Progenitor cell of endocrine pancreas (in vitro differentiated cells): ENCODE data around the gene CDH12. TPM values are rescaled to one million over a fixed set of nuclear protein-coding genes. Genes with fewer than 3 reads are reported as not detected.

Source experiments
- DNase-seq: peaks from one replicate; pipeline ENCODE4 v3.0.0; 2021; ENCODE audit warnings: low spot score; ENCODE audit not compliant: unreplicated experiment
- H3K27ac Mint-ChIP-seq: 2 replicates; pipeline ENCODE4 v1.8.0; 2021; ENCODE audit warnings: mild to moderate bottlenecking, moderate library complexity, mixed read lengths
- H3K27me3 Mint-ChIP-seq: 2 replicates; pipeline ENCODE4 v1.8.0; 2021; ENCODE audit warnings: mixed read lengths
- H3K36me3 Mint-ChIP-seq: 2 replicates; pipeline ENCODE4 v1.8.0; 2022; ENCODE audit warnings: mixed read lengths; ENCODE audit not compliant: insufficient read depth
- H3K4me1 Mint-ChIP-seq: 2 replicates; pipeline ENCODE4 v1.8.0; 2021; ENCODE audit warnings: low read depth, mixed read lengths
- H3K4me3 Mint-ChIP-seq: 2 replicates; pipeline ENCODE4 v1.8.0; 2021; ENCODE audit warnings: low read depth, mild to moderate bottlenecking, moderate library complexity, mixed read lengths
- H3K9me3 Mint-ChIP-seq: 2 replicates; pipeline ENCODE4 v1.8.0; 2021; ENCODE audit warnings: low read depth, mixed read lengths
- CTCF ChIP-seq: fragments of 200-600 bp; sonication (generic); IDR thresholded peaks from one replicate; pipeline ENCODE4 v1.5.0; 2021; ENCODE audit warnings: antibody characterized with exemption, mild to moderate bottlenecking; ENCODE audit not compliant: unreplicated experiment
- total RNA-seq: library from RNA; stranded (reverse); gene quantifications from 2 replicates; pipeline ENCODE4 v1.2.1, GENCODE V29; 2021

Gene CDH12
- total RNA-seq, 1 donor from 2014 or later, result 2.8 TPM

- Mint-ChIP-seq H3K4me3 (no peak overlapping the region), H3K27ac (no peak overlapping the region), H3K4me1 (no peaks in the 10 kb centered on the region), H3K9me3 (peaks cover 8% of the 10 kb centered on the region), H3K27me3 (no peaks in the 10 kb centered on the region), H3K36me3 (no peaks in the 10 kb centered on the region)
- no peak for DNase-seq
- peak; percentile 76 for TF ChIP-seq CTCF
Observed at GRCh38 chr5:21802869-21803490, 1050.2 kb downstream of the CDH12 start.

GRCh38 chr5:21802100-21802499 is 1051.0 kb downstream of the CDH12 start:
- TF ChIP-seq CTCF, result no peak
- peaks cover 8% of the 10 kb centered on the region for H3K9me3 Mint-ChIP-seq

GRCh38 chr5:21792748-21793147 is 1060.4 kb downstream of the CDH12 start:
- H3K4me3 Mint-ChIP-seq, result no peak overlapping the region
- no peaks in the 10 kb centered on the region for H3K27me3 Mint-ChIP-seq
- H3K36me3 Mint-ChIP-seq, result no peaks in the 10 kb centered on the region
- TF ChIP-seq CTCF, result no peak
- H3K4me1 Mint-ChIP-seq, result peaks cover 11% of the 10 kb centered on the region
- H3K9me3 Mint-ChIP-seq, result no peaks in the 10 kb centered on the region
- peak overlapping the region; percentile 8 for H3K27ac Mint-ChIP-seq
- no peak for DNase-seq

More at GRCh38 chr5:21802100-21802499, 1051.0 kb downstream of the CDH12 start:
- Mint-ChIP-seq H3K27me3 (no peaks in the 10 kb centered on the region), H3K4me3 (no peak overlapping the region), H3K4me1 (no peaks in the 10 kb centered on the region), H3K36me3 (no peaks in the 10 kb centered on the region), H3K27ac (no peak overlapping the region)
- no peak for DNase-seq

- Mint-ChIP-seq H3K9me3 (peaks cover 5% of the 10 kb centered on the region), H3K4me3 (no peak overlapping the region), H3K36me3 (no peaks in the 10 kb centered on the region), H3K27ac (no peak overlapping the region), H3K27me3 (no peaks in the 10 kb centered on the region), H3K4me1 (peaks cover 11% of the 10 kb centered on the region)
- no peak for TF ChIP-seq CTCF
- no peak for DNase-seq
Observed at GRCh38 chr5:21791304-21791703, 1061.8 kb downstream of the CDH12 start.

GRCh38 chr5:21784487-21784886 is 1068.7 kb downstream of the CDH12 start:
- peaks cover 2% of the 10 kb centered on the region for H3K4me1 Mint-ChIP-seq
- no peaks in the 10 kb centered on the region for H3K36me3 Mint-ChIP-seq
- H3K4me3 Mint-ChIP-seq, result no peak overlapping the region
- no peak for TF ChIP-seq CTCF
- no peaks in the 10 kb centered on the region for H3K27me3 Mint-ChIP-seq
- no peak for DNase-seq
- peaks cover 8% of the 10 kb centered on the region for H3K9me3 Mint-ChIP-seq
- H3K27ac Mint-ChIP-seq, result no peak overlapping the region
